Mesendoderm (in vitro differentiated cells): ENCODE results near the gene SKI.
"Not testable (repeated sequence)": the region's sequence is repeated elsewhere in the genome, so short reads cannot be mapped to it uniquely, and the experiment has no call there.

Source experiments
- DNase-seq: peaks from one replicate; pipeline ENCODE4 v3.0.0; 2013
- H2AK5ac ChIP-seq: 2 replicates; pipeline ENCODE4 v1.6.1; 2013; ENCODE audit warnings: low read length, inconsistent platforms
- H2BK120ac ChIP-seq: 2 replicates; pipeline ENCODE4 v1.6.1; 2013; ENCODE audit warnings: low read depth, mild to moderate bottlenecking, low read length, moderate library complexity, mixed read lengths
- H2BK15ac ChIP-seq: replicated peaks from 2 replicates; pipeline ENCODE4 v1.6.1; 2013; ENCODE audit warnings: low read depth, mild to moderate bottlenecking, moderate library complexity
- H2BK5ac ChIP-seq: 2 replicates; pipeline ENCODE4 v1.6.1; 2013; ENCODE audit warnings: low read length, inconsistent platforms
- H3K18ac ChIP-seq: 2 replicates; pipeline ENCODE4 v1.6.1; 2013; ENCODE audit warnings: mild to moderate bottlenecking, low read length, mixed read lengths
- H3K23ac ChIP-seq: one replicate; pipeline ENCODE4 v1.6.1; 2013; ENCODE audit warnings: low read length
- H3K27ac ChIP-seq: 2 replicates; pipeline ENCODE4 v1.5.1; 2013; ENCODE audit warnings: low read depth, mild to moderate bottlenecking, inconsistent platforms, low read length, moderate library complexity
- H3K27me3 ChIP-seq: 2 replicates; pipeline ENCODE4 v1.6.1; 2013; ENCODE audit warnings: low read length, control low read depth, mild to moderate bottlenecking, inconsistent platforms; ENCODE audit not compliant: insufficient read depth, poor library complexity
- H3K36me3 ChIP-seq: 2 replicates; pipeline ENCODE4 v1.6.1; 2013; ENCODE audit warnings: low read length, inconsistent platforms; ENCODE audit not compliant: control insufficient read depth, insufficient read depth
- H3K4ac ChIP-seq: one replicate; pipeline ENCODE4 v1.6.1; 2013; ENCODE audit warnings: low read depth, mild to moderate bottlenecking, low read length, moderate library complexity
- H3K4me1 ChIP-seq: 2 replicates; pipeline ENCODE4 v1.6.1; 2013; ENCODE audit warnings: low read depth, low read length, inconsistent platforms; ENCODE audit not compliant: control insufficient read depth
- H3K4me2 ChIP-seq: 2 replicates; pipeline ENCODE4 v1.6.1; 2013; ENCODE audit warnings: low read length
- H3K4me3 ChIP-seq: 2 replicates; pipeline ENCODE4 v1.5.1; 2013; ENCODE audit warnings: mild to moderate bottlenecking, low read length
- H3K56ac ChIP-seq: one replicate; pipeline ENCODE4 v1.6.1; 2013; ENCODE audit warnings: low read length
- H3K79me1 ChIP-seq: 2 replicates; pipeline ENCODE4 v1.6.1; 2013; ENCODE audit warnings: low read length, inconsistent platforms
- H3K79me2 ChIP-seq: 2 replicates; pipeline ENCODE4 v1.6.1; 2013; ENCODE audit warnings: mild to moderate bottlenecking, low read length; ENCODE audit not compliant: control insufficient read depth, insufficient read depth
- H3K9ac ChIP-seq: 2 replicates; pipeline ENCODE4 v1.6.1; 2013; ENCODE audit warnings: low read length, inconsistent platforms
- H4K5ac ChIP-seq: one replicate; pipeline ENCODE4 v1.6.1; 2013; ENCODE audit warnings: low read length
- H4K8ac ChIP-seq: one replicate; pipeline ENCODE4 v1.6.1; 2013; ENCODE audit warnings: low read depth, mild to moderate bottlenecking, control low read depth, low read length, moderate library complexity
- WGBS: extraction: QIAGEN DNeasy Blood & Tissue Kit; methylation state at CpG from one replicate; pipeline ENCODE4 v1.1.7; 2013; ENCODE audit warnings: low lambda C conversion rate, missing lambda C conversion rate; ENCODE audit not compliant: insufficient coverage; ENCODE audit errors: extremely low coverage; 5-methylcytosine and 5-hydroxymethylcytosine counted together

SKI gene

GRCh38 chr1:2327162-2327561 is 99.0 kb downstream of the SKI start:
- not testable (repeated sequence) for H3K79me1 ChIP-seq, H3K18ac ChIP-seq, H3K9ac ChIP-seq, H3K27me3 ChIP-seq, H3K56ac ChIP-seq, H3K4me3 ChIP-seq, H3K23ac ChIP-seq, H3K4me2 ChIP-seq, H3K4me1 ChIP-seq, H4K8ac ChIP-seq, H3K4ac ChIP-seq, H2AK5ac ChIP-seq, H3K36me3 ChIP-seq, H2BK5ac ChIP-seq, H3K27ac ChIP-seq, H3K79me2 ChIP-seq, H4K5ac ChIP-seq, DNase-seq, H2BK15ac ChIP-seq, H2BK120ac ChIP-seq
- WGBS: no CpG with 5 or more reads among the region's 2 CpGs

GRCh38 chr1:2327841-2328240 is 99.7 kb downstream of the SKI start:
- no peak overlapping the region for H4K5ac ChIP-seq

GRCh38 chr1:2328676-2329455 is 100.7 kb downstream of the SKI start:
- Histone ChIP-seq H3K36me3 (no peaks in the 10 kb centered on the region), H4K5ac (no peak overlapping the region), H2BK15ac (no peak overlapping the region), H2BK120ac (no peak overlapping the region), H3K27ac (no peak overlapping the region), H3K4ac (no peak overlapping the region), H3K56ac (no peak overlapping the region), H3K4me2 (no peak overlapping the region), H3K4me1 (no peaks in the 10 kb centered on the region), H3K79me2 (no peaks in the 10 kb centered on the region), H3K9ac (no peak overlapping the region), H4K8ac (no peak overlapping the region), H3K4me3 (no peak overlapping the region), H2AK5ac (no peak overlapping the region), H3K23ac (no peak overlapping the region), H3K79me1 (no peaks in the 10 kb centered on the region), H3K18ac (no peak overlapping the region), H3K27me3 (no peaks in the 10 kb centered on the region), H2BK5ac (no peak overlapping the region)
- no peak for DNase-seq
- no CpG with 5 or more reads among the region's 24 CpGs for WGBS

More at GRCh38 chr1:2327841-2328240, 99.7 kb downstream of the SKI start:
- Histone ChIP-seq H3K56ac (no peak overlapping the region), H3K4me1 (no peaks in the 10 kb centered on the region), H2AK5ac (no peak overlapping the region), H3K4me2 (no peak overlapping the region), H3K27ac (no peak overlapping the region), H2BK5ac (no peak overlapping the region), H3K79me2 (no peaks in the 10 kb centered on the region), H3K36me3 (no peaks in the 10 kb centered on the region), H2BK15ac (no peak overlapping the region), H3K27me3 (no peaks in the 10 kb centered on the region), H3K9ac (no peak overlapping the region), H3K4ac (no peak overlapping the region), H3K23ac (no peak overlapping the region), H3K4me3 (no peak overlapping the region), H3K18ac (no peak overlapping the region), H2BK120ac (no peak overlapping the region), H3K79me1 (no peaks in the 10 kb centered on the region), H4K8ac (no peak overlapping the region)
- no peak for DNase-seq
- WGBS: no CpG with 5 or more reads among the region's 22 CpGs

- H3K4me1 ChIP-seq: no peaks in the 10 kb centered on the region
- H2BK15ac ChIP-seq: no peak overlapping the region
- no peak overlapping the region for H3K4me3 ChIP-seq
- no peak overlapping the region for H3K27ac ChIP-seq
- no peak overlapping the region for H3K18ac ChIP-seq
- H4K8ac ChIP-seq: no peak overlapping the region
- no peak overlapping the region for H3K9ac ChIP-seq
- no peaks in the 10 kb centered on the region for H3K79me2 ChIP-seq
- H2BK5ac ChIP-seq: no peak overlapping the region
- no peaks in the 10 kb centered on the region for H3K79me1 ChIP-seq
- H3K56ac ChIP-seq: no peak overlapping the region
- H3K23ac ChIP-seq: no peak overlapping the region
- H3K4ac ChIP-seq: no peak overlapping the region
- no peak for DNase-seq
- no peaks in the 10 kb centered on the region for H3K36me3 ChIP-seq
- H3K4me2 ChIP-seq: no peak overlapping the region
- no peak overlapping the region for H4K5ac ChIP-seq
- no peak overlapping the region for H2AK5ac ChIP-seq
- H3K27me3 ChIP-seq: no peaks in the 10 kb centered on the region
- no peak overlapping the region for H2BK120ac ChIP-seq
- no CpG with 5 or more reads among the region's 12 CpGs for WGBS
These were observed 101.9 kb downstream of the SKI start for GRCh38 chr1:2330035-2330434.

- Histone ChIP-seq H3K4me1 (no peaks in the 10 kb centered on the region), H3K27me3 (no peaks in the 10 kb centered on the region), H3K36me3 (no peaks in the 10 kb centered on the region), H2AK5ac (no peak overlapping the region), H2BK15ac (no peak overlapping the region), H4K8ac (no peak overlapping the region), H3K4me2 (no peak overlapping the region), H4K5ac (no peak overlapping the region), H3K18ac (no peak overlapping the region), H3K27ac (no peak overlapping the region), H3K79me2 (no peaks in the 10 kb centered on the region), H3K79me1 (no peaks in the 10 kb centered on the region), H2BK120ac (no peak overlapping the region), H3K23ac (no peak overlapping the region), H3K4me3 (no peak overlapping the region), H2BK5ac (no peak overlapping the region), H3K9ac (no peak overlapping the region), H3K4ac (no peak overlapping the region), H3K56ac (no peak overlapping the region)
- WGBS: no CpG with 5 or more reads among the region's 31 CpGs
- DNase-seq: no peak
These were observed 102.5 kb downstream of the SKI start for GRCh38 chr1:2330519-2331199.
